GM18907 (cell line): ENCODE results near the gene PPFIBP2.

ENCODE experiments used
- ATAC-seq: cut with Tn5 transposase; IDR thresholded peaks from one replicate; pipeline ENCODE4 v1.9.1; 2021; ENCODE audit warnings: mild to moderate bottlenecking, moderate library complexity; ENCODE audit not compliant: unreplicated experiment

PPFIBP2 gene

DNA sequence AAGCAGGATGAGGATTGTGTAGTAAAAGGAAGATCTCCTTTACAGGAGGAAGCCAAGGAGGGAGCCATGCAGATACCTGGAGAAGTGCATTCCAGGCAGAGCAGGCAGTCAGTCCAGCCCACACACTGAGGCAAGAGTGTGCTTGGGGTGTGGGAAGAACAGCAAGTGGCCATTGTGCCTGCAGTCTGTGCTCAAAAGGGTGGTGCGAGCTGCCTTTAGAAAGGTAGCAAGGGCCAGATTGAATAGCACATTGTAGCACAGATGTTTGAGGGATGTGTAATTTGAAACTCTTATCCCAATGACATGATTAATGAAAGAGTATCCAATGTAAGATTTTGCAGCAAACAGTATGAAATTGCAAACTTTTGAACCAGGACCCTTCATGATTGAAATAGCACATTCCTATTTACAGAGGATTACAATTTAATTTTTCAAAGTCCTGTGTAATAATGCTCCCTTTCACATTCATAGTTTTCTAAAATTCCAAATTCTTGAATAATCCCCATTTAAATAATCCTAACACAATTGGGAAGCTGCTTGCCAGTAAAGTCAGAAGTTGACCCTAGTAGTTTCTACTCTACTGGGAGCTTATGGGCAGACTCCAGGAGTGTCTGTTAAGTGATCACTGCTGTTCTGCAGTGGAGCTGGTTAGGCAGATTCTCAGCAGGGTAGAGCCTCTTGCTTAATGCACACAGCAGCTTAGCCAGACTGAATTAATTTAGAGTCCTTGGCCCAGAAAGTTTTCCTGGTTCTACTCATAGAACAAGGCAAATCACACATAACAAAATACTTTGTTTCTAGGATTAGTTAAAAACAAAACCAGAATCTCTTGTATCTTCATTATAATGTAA is 81.4 kb downstream of the PPFIBP2 start:
- ATAC-seq = no peak

DNA sequence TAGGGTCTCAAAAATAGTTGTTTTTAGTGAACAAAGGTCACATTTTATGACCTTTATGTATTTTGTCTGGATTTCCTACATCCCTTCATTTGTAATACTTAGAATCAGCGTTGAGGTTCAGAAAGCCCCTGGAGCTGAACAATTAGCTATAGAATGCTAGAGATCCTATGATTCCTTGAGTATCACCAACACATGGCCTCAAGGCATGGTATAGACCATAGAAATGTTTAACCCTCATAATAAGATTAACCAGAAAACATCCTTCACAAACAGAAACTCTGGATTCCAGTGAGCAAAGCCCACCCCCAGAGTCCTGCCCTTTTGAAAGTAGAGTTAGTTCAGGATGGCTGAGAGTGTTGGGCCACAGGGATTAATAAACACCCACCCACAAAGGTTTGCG is 82.2 kb downstream of the PPFIBP2 start:
- no peak for ATAC-seq

DNA sequence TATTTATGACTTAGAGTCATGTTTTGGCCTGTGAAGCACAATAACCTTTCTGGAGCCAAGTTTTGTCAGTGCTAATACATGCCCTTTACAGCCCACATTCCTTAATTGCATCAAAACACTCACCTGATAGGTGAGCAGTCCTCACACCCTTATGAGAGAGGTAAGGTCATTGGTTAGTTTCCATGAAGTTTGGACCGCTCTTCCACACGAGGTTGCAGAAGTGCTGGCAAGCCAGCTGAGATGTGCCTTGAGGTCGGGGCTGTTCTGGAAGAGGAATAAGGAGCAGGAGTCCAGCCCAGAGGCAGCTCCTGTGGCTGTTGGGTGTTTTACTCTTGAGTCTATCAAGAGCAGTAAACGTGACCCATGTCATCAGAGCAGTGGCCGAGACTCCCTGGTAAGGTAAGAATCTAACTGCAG is 83.2 kb downstream of the PPFIBP2 start:
- ATAC-seq = no peak

DNA sequence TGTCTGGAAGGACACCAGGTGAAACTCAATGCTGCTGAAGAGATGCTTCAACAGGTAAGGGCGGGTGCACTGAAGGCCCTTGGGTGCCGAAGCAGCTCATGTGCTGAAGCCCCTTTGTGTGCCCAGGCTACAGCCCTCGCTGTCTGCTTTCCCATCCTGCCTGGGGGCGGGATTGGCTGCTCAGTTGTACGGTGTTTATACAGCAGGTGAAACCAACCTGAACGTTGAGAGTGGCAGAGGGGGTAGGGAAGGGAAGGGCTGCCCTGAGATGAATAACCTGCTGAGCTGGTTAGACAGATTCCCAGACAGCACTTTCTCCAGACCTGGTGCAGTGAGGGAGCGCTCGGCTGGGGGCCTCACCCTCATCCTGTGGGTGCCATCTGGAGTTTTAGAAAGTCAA is 83.8 kb downstream of the PPFIBP2 start:
- ATAC-seq = no peak

DNA sequence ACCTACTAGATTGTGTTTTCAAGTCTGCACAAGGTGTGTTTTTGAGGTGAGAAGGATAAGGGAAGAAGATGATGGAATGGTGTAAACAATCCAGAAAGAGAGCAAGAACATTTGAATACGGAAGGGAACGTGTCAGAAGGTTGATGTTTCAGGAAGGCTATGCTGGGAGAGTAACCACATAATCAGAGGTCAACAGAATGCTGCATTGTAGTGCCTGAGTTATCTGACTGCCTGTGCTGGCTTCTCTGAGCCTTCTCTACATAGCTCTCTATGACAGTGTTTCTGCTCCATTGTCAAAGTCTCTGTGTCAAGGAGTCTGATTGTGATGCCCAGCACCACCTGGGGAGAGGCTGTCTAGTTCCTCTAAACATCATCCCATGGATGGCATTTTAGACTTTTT is 85.4 kb downstream of the PPFIBP2 start:
- ATAC-seq = no peak

DNA sequence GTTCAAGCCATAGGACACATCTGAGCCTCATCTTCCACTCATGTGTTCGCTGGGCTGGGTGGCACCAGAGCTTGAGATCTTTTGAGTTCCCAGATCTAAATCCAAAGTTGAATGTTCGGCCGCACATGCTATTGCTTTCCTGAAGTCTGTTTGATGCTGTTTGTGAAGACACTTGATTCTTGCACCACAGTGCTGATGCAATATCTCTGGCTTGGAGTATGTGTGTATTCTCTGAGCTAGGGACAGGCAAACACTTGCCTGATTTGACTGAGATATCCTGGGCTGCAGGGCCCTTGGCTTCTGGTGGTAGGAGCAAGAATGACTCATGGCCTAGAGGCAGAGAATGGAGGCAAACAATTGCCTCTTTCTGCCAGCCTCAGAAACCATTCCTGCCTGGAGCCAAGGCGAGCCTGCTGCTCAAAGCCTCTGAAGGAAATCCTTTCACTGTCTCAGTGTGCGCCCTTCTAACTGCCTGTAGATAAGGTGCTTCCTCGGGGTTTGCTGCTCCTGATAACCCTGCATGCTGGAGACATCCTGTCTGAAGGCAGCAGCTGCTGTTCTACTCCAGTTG is 86.5 kb downstream of the PPFIBP2 start:
- ATAC-seq = no peak

DNA sequence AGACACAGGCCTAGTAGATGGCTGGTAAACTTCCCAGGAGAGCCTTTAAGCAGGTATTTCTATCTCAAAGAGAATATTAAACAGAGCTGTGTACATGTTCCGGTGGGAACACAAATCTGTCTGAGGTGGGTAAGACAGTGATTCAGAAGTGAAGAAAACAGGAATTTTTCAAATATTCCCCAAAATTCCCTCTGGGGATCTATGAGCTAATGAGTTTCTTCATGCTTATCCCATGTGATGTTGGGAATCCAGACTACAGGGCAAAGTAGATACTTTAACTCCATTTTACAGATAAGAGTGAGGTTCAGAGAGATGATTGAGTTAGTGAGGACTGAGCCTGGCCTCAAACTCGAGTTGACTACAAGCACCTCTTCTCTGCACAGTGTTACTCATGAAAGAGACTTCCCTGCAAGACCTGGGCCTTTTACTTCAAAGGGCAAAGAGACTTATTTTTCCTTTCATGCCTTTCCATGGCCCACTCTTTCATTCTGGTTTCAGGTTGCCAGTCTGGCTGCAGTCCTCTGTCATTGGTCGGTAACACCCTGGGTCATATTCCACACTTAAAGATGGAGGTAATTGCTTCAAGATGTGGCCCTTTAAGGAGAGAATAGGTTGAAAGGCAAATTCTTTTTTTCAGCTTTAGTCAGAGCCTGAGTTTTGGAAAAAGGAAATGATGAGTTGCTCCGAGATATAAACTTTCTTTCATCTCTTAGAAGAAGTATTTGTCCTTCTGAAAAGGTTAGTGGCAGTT is 89.4 kb downstream of the PPFIBP2 start:
- ATAC-seq = no peak

DNA sequence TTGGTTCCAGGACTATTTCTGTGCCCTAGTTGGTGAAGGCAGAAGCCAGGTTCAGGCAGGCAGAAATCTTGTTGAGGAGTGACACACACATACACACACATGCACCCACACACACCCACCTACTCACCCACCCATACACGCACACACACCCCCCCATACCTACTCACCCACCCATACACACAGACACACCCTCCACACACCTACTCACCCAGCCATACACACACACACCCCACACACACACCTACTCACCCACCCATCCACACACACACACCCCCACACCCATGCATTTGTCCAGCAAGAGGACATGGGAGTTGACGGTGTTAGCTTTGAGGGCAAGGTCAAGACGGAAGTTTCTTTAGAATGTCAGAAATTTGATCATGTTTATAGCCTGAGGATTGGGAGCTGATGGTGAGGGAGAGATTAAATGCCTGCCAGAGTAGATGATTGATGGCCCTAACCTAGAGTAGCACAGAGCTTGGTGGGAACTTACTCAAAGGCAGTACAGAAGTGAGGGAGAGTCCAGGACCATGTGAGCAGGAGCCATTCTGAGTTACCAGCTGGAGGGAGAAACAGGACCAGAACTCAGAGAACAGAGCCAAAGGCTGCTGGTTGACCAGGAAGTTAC is 90.6 kb downstream of the PPFIBP2 start:
- ATAC-seq = no peak

DNA sequence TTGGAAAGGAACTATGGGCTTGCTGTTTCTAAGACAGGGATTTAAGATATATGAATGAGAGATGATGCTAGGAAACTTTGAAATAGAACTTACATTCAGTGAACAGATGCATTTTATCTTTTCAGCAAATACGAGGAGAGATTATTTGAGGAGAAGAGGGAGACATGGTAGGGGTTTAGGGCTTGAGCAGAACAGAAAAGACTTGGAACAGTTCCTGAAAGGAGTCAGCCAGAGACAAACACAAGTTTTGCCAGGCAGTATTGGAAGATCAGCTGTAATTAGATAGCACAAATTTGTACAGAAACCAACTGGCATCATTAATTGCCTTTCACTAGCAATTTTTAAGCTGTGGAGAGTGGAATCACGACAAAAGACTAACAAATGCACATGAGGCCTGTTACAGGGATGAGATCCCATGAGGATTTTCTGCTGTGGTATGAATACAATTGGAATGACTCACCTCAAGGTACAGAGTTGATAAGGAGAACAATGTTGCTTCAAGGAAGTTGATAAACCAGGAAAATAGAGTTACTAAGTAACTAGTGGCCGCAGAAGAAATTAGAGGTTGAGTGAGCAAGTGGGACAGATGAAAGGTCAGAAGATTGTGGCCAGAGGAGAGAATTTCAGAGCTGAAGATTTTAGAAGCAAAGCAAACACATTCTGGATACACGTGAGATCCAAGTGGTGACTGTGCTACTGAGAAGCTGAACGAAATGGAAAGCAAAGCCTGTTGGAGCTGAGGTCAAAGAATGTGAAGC is 91.6 kb downstream of the PPFIBP2 start:
- ATAC-seq = no peak

DNA sequence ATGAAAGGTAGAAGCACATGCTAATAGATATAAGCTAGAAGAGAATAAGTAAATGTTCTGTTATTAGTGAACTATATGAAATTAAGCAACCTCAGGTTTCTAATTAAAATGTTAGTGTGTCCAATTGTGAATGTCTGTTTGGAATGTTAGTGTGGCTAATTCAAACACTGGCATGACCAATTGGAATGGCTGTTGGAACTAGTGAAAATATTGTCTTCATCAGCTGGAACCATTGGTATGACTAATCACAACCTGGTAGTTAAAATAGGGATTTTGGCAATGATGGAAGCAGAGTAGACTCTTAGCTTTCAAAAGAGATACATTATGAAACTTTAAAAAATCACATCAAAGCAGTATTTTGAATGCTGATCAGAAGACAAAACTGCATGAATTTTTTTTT is 92.7 kb downstream of the PPFIBP2 start:
- no peak for ATAC-seq

DNA sequence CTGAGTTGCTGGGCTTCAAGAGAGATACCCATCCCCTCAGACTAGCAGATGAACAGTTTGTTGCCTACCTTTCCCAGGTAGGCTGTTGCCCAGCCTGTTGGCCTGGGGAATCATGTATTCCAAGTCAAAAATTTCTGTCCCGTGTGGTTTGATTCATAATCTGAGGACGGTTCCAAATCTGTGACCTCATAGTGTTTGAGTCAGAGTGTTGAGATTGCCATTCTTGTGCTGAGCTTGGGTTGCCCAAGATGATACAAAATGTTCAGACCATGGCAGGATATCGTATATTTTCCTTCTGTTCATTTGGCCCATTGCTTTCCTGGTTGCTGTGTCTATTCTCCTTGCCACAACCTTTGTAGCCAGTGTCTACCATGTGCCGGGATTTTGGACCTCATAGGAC is 95.2 kb downstream of the PPFIBP2 start:
- ATAC-seq = no peak

DNA sequence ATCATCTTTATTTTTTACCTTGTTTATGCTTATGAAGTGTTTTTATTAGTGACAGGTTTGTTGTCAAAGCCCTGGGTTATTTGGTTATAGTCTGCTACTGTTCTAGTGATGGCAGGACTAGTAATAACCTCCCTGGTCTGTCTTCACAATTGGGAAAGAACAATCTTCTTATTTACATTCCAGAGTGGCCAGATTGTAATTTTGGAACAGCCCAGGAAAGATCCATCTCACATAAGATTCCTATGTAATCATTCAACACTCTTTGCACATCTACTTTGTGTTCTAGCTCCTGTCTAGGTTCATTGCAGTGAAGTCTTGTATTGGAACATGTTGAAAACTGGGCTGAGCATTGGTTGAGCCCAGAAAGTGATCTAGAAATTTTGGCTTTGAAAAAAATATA is 95.7 kb downstream of the PPFIBP2 start:
- ATAC-seq = no peak

DNA sequence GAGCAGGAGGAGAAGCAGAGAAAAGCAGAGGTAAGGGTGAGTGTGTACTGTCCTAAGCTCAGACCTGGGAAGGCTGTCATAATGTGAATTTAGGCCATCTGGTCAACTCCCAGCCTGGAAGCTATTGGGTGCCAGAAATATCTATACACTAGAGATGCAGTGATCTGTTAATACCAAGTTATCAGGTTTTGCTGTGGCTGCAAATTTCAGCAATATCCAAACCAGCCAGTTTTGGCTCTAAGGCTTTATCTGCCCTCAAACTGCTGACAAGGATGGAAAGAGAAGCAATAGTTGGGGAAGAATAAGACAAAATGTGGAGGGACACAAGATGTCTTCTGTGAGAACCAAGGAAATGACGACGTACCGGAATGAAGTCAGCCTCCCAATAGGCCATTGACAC is 96.6 kb downstream of the PPFIBP2 start:
- ATAC-seq = no peak

DNA sequence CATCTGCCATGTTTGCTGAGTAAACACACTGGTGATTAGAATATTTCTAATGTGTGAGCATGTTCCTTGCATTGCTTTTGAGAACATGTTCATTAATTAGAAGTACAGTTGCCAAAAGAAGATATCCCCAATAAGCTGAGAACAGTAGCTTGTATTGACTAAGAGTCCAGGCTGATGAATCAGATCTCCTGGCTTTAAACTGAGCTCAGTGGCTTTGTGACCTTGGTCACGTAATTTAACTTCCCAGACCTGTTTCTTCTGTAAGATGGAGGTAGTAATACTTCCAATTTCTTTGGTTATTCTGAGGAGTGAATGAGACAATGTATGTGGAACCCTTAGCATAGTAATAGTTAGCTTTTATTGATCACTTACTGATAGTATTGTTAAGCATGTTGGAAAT is 97.6 kb downstream of the PPFIBP2 start:
- no peak for ATAC-seq

DNA sequence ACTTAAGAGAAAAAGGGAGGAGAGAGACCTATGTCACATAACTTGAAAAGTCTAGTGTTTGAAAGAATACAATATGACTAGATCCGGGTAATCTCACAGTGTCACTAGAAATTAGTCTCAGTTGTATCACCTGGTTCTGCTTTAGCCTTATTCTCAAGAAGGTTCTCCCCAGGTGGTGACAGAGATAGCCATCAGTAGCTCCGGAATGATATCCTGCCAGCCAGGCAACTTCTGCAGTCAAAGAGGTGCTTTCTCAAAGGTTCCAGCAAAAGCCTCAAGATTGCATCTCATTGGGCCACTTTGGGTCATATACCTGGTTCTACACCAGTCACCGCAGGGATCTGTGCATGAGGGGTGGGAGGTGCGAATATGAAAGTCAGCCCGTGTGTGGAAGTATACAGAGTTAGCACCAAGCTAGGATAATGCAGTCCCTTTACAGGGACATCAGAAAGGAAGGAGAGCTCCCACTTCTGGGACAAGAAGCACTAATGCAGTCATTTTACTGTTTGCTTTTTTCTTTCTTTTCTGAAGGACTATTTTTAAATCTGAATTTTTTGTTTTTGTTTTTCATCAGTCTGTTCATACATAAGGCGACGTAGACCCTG is 98.4 kb downstream of the PPFIBP2 start:
- no peak for ATAC-seq

DNA sequence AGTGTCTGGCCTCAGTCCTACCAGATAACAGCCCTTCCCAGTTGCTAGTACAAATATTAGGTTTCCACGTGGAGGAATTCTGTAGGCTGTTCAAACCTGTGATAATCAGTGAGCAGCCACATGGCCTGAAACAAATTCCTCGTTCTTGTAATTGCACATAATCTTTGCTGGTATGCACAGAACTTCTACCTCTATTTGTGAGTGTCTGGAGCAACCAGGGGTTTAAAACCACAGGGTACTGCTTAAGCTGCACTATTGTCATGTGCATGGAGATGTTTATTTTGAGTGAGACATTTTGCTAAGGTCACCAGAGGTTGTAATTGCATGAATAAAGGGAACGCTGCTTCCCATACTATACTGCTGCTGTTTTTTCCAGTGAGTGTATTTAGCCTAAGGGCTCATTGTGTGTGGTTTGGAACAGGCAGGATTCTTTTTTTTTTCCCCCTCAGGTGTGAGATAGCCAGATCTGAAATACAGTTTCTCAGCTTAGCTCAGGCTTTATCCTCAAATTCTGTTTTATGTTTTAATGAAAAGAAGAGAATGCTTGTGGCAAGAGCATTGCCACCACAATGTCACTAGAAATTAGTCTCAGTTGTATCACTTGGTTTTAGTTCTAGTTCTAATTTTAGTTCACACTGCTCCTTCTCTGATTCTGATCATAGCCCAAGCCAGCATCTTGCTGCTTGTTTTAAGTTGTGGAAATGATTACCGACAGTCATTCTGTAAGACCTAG is 99.0 kb downstream of the PPFIBP2 start:
- no peak for ATAC-seq

DNA sequence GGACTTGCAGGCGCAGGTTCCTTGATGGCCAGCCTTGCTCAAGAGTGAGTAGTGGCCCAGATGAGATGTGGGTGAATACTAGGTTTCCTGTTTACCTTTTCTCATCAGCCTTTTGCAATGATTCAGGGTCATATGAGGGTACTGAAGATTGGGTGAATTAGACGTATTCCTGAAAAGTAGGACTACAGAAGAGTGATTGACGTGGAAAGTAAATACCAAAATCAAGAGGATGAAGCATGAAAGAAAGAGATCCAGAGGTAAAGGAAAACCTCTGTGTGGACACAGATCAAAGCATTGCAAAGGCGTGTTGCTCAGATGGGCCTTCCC is 99.6 kb downstream of the PPFIBP2 start:
- no peak for ATAC-seq

DNA sequence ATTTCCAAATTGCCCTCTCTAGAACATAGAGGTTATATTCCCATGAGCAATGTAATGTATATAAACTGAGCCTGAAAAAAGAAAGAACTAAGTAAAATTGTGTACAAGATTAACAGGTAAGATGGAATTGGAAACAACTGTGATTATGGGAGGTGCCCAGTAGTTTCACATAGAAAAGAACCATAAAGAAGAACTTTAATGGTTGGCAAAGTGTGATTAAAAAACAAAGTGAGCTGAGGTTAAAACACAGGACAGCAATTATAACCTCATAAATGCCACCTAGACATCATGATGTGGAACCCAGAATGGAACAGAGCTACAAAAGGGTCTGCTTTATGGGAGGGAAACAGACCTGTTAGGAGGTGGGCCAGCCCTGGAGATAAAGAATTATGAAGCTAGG is 100.9 kb downstream of the PPFIBP2 start:
- no peak for ATAC-seq

DNA sequence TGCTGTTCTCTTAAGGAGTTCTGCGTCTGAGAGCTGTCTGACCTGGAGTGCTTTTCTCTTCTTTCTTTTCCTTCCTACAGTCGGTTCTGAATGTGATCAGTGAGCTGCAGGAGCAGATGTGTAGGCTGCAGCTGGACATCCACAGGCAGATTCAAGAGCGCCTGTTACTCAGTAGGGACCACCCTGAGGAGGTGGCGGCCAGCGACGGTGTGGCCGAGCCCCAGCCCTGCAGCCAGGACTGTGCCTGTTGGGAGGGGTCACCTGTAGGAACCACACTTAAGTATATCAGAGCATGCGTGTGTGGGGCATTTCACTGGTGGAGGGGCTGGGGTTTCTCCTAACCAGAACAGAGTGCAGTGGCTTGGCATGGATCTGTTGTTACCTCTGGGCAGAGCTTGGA is 103.2 kb downstream of the PPFIBP2 start:
- ATAC-seq = no peak

DNA sequence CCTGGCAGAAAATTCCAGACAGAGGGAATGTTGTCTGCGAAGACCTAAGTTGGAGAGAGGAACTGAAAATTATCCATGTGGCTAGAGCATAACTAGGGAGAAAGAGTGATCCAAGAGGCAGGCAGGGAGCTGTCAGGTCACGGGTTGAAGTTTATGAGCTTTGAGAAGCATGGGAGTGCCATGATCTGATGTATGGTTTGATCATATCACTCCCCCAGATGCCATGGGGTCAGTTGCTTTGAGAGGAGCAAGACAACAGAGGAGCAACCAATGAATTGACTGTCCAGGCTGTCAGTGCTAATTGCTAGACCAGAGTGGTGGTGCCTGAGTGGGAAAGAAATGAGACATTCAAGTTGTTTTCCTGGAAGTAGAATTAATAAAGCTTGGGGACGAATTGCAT is 105.5 kb downstream of the PPFIBP2 start:
- no peak for ATAC-seq
